GM12891 (cell line): ENCODE data around the gene RAI1.

ENCODE experiments used
- PAX5 ChIP-seq: IDR thresholded peaks from 2 replicates; pipeline ENCODE4 v1.6.1; 2011; ENCODE audit warnings: low read length, moderate library complexity, mild to moderate bottlenecking; ENCODE audit not compliant: insufficient read depth, severe bottlenecking
- POLR2A ChIP-seq: IDR thresholded peaks from 2 replicates; pipeline ENCODE4 v1.6.1; 2011; ENCODE audit warnings: low read depth, low read length, control low read depth
- POLR2AphosphoS5 ChIP-seq: IDR thresholded peaks from 2 replicates; pipeline ENCODE4 v1.6.1; 2011; ENCODE audit warnings: low read depth, low read length, control low read depth
- SPI1 ChIP-seq: IDR thresholded peaks from 2 replicates; pipeline ENCODE4 v1.6.1; 2011; ENCODE audit warnings: low read depth, low read length, control low read depth
- TAF1 ChIP-seq: IDR thresholded peaks from 2 replicates; pipeline ENCODE4 v1.6.1; 2011; ENCODE audit warnings: low read depth, low read length, control low read depth

DNA sequence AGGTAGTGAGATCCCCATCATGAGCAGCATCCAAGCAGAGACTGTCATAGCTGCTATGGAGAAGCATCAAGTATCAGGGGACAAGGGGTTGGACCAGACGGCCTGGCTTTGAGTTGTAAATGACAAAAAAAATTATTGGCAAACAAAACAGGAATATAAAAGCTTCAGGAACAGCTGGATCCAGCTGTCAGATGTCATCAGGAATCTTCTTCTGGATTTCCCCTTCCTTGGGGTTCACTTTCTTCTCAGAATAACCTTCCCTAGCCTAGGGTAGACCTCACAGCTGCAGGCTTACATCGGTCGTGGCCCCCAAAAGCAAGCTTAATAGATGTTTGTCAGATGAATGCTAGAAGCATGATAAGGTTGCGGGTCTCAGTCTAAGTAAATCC is 17.2 kb upstream of the RAI1 start:
- no peak for TF ChIP-seq POLR2AphosphoS5
- TF ChIP-seq POLR2A: no peak
- no peak for TF ChIP-seq TAF1
- TF ChIP-seq PAX5: no peak
- TF ChIP-seq SPI1: no peak
